H1 (cell line): ENCODE measurements around the gene TP63. TPM values are rescaled to one million over a fixed set of nuclear protein-coding genes. Genes with fewer than 3 reads are reported as not detected.

Source experiments
- CTCF ChIA-PET: fragments of 300-600 bp; sonication (Branson Sonifier 250); formaldehyde crosslinking; loops from one replicate; lab custom pipeline; 2021; ENCODE audit not compliant: partially characterized antibody; lab: Charles Lee
- POLR2A ChIA-PET: fragments of 300-600 bp; sonication (Branson Sonifier 250); formaldehyde crosslinking; loops from one replicate; lab custom pipeline; 2021; ENCODE audit warnings: inconsistent platforms; ENCODE audit not compliant: partially characterized antibody; lab: Charles Lee
- DNase-seq, 2 experiments: peaks; one replicate each; pipeline versions ENCODE4 v3.0.0 to v3.0.0-alpha.2; 2010 to 2022; ENCODE audit warnings: low spot score in 2 of 2, low read depth in 1 of 2, mixed read lengths in 1 of 2
- FAIRE-seq: peaks from 2 replicates; lab custom pipeline; 2011; peaks lifted over from hg19 to GRCh38; lab: Jason Lieb, UNC
- H2AFZ ChIP-seq: 2 replicates; pipeline ENCODE4 v1.8.1; 2012; ENCODE audit warnings: low read length, inconsistent platforms
- H2AK5ac ChIP-seq: 2 replicates; pipeline ENCODE4 v1.6.1; 2013; ENCODE audit warnings: low read depth, low read length
- H2BK120ac ChIP-seq: replicated peaks from 2 replicates; pipeline ENCODE3; 2013; ENCODE audit warnings: low read depth, low read length, inconsistent platforms
- H2BK12ac ChIP-seq: 2 replicates; pipeline ENCODE4 v1.6.1; 2013; ENCODE audit warnings: low read depth, low read length
- H2BK15ac ChIP-seq: 2 replicates; pipeline ENCODE4 v1.6.1; 2013; ENCODE audit warnings: low read length
- H2BK20ac ChIP-seq: 2 replicates; pipeline ENCODE4 v1.6.1; 2013; ENCODE audit warnings: low read length
- H2BK5ac ChIP-seq: 2 replicates; pipeline ENCODE4 v1.6.1; 2013; ENCODE audit warnings: low read depth, low read length
- H3K14ac ChIP-seq: 2 replicates; pipeline ENCODE4 v1.6.1; 2013; ENCODE audit warnings: inconsistent platforms; ENCODE audit not compliant: insufficient read length
- H3K18ac ChIP-seq: 2 replicates; pipeline ENCODE4 v1.6.1; 2013; ENCODE audit warnings: low read length; ENCODE audit errors: extremely low read depth
- H3K23ac ChIP-seq: 2 replicates; pipeline ENCODE4 v1.6.1; 2013; ENCODE audit warnings: inconsistent platforms; ENCODE audit not compliant: insufficient read length
- H3K23me2 ChIP-seq: 2 replicates; pipeline ENCODE4 v1.6.1; 2013; ENCODE audit warnings: low read depth, low read length
- H3K27ac ChIP-seq: 2 replicates; pipeline ENCODE4 v1.6.1; 2011; ENCODE audit warnings: low read depth, low read length, inconsistent platforms
- H3K27me3 ChIP-seq, 4 experiments: replicated peaks in 1 of 4; 1 replicate in 1 of 4; 2 replicates in 3 of 4; pipeline versions ENCODE4 v1.6.1 to v1.8.1; 2011 to 2013; ENCODE audit warnings: low read length in 3 of 4, mild to moderate bottlenecking in 3 of 4, inconsistent platforms in 2 of 4, mixed read lengths in 2 of 4, moderate library complexity in 1 of 4; ENCODE audit not compliant: control insufficient read depth in 3 of 4, insufficient read depth in 3 of 4; ENCODE audit errors: extremely low read depth in 1 of 4
- H3K36me3 ChIP-seq, 4 experiments: 2 replicates each; pipeline versions ENCODE4 v1.6.1 to v1.8.1; 2011 to 2013; ENCODE audit warnings: mild to moderate bottlenecking in 4 of 4, low read length in 3 of 4, moderate library complexity in 2 of 4, control low read depth in 1 of 4, inconsistent platforms in 1 of 4; ENCODE audit not compliant: insufficient read depth in 4 of 4, control insufficient read depth in 2 of 4
- H3K4ac ChIP-seq: replicated peaks from 2 replicates; pipeline ENCODE3; 2013; ENCODE audit warnings: low read length, low read depth, mixed read lengths, inconsistent platforms; ENCODE audit not compliant: insufficient read length
- H3K4me1 ChIP-seq, 4 experiments: replicated peaks in 1 of 4; 1 replicate in 1 of 4; 2 replicates in 3 of 4; pipeline versions ENCODE4 v1.6.1 to v1.8.1; 2011 to 2013; ENCODE audit warnings: low read length in 3 of 4, inconsistent platforms in 2 of 4, mixed read lengths in 1 of 4; ENCODE audit not compliant: insufficient read depth in 4 of 4, control insufficient read depth in 3 of 4
- H3K4me2 ChIP-seq, 2 experiments: 2 replicates each; pipeline versions ENCODE4 v1.6.1 to v1.8.1; 2011 to 2013; ENCODE audit warnings: low read depth in 2 of 2, low read length in 2 of 2, control low read depth in 1 of 2, inconsistent platforms in 1 of 2, mild to moderate bottlenecking in 1 of 2; ENCODE audit not compliant: insufficient read depth in 1 of 2
- H3K4me3 ChIP-seq, 4 experiments: fragments of 200-600, 300-600 bp in 1 of 4; sonication (generic), shearing (Covaris generic), sonication (Bioruptor Twin) in 1 of 4; 2 replicates each; pipeline versions ENCODE4 v1.5.1 to v1.8.1; 2011 to 2016; ENCODE audit warnings: low read length in 4 of 4, low read depth in 3 of 4, control low read depth in 2 of 4, inconsistent platforms in 2 of 4, mild to moderate bottlenecking in 2 of 4, mixed read lengths in 1 of 4, moderate library complexity in 1 of 4; ENCODE audit not compliant: insufficient read depth in 2 of 4; ENCODE audit errors: extremely low read depth in 1 of 4
- H3K56ac ChIP-seq: replicated peaks from 2 replicates; pipeline ENCODE3; 2013; ENCODE audit warnings: low read depth, mild to moderate bottlenecking, mixed read lengths, low read length, inconsistent platforms; ENCODE audit not compliant: insufficient read length
- H3K79me1 ChIP-seq: 2 replicates; pipeline ENCODE4 v1.6.1; 2013; ENCODE audit warnings: low read depth, low read length, control low read depth
- H3K79me2 ChIP-seq, 2 experiments: 2 replicates each; pipeline versions ENCODE4 v1.6.1 to v1.8.1; 2012 to 2013; ENCODE audit warnings: low read length in 2 of 2, mild to moderate bottlenecking in 2 of 2, inconsistent platforms in 1 of 2; ENCODE audit not compliant: insufficient read depth in 2 of 2, control insufficient read depth in 1 of 2
- H3K9ac ChIP-seq, 4 experiments: replicated peaks in 1 of 4; 1 replicate in 1 of 4; 2 replicates in 3 of 4; pipeline versions ENCODE4 v1.6.1 to v1.8.1; 2011 to 2013; ENCODE audit warnings: low read depth in 3 of 4, low read length in 3 of 4, control low read depth in 2 of 4, mild to moderate bottlenecking in 2 of 4, moderate library complexity in 2 of 4, inconsistent platforms in 1 of 4; ENCODE audit errors: extremely low read depth in 1 of 4
- H3K9me3 ChIP-seq, 2 experiments: 2 replicates each; pipeline versions ENCODE4 v1.6.1 to v1.8.1; 2012 to 2013; ENCODE audit warnings: mild to moderate bottlenecking in 2 of 2, moderate library complexity in 2 of 2, control low read depth in 1 of 2, inconsistent platforms in 1 of 2, low read depth in 1 of 2, low read length in 1 of 2, mixed read lengths in 1 of 2; ENCODE audit not compliant: insufficient read depth in 2 of 2
- H4K20me1 ChIP-seq, 2 experiments: replicated peaks in 1 of 2; 2 replicates each; pipeline versions ENCODE3 to v1.8.1; 2011 to 2013; ENCODE audit warnings: inconsistent platforms in 2 of 2, low read length in 2 of 2, mild to moderate bottlenecking in 1 of 2; ENCODE audit not compliant: insufficient read depth in 2 of 2, control insufficient read depth in 1 of 2
- H4K5ac ChIP-seq: 2 replicates; pipeline ENCODE4 v1.6.1; 2013; ENCODE audit warnings: low read length, low read depth, mixed read lengths, inconsistent platforms; ENCODE audit not compliant: insufficient read length
- H4K8ac ChIP-seq: 2 replicates; pipeline ENCODE4 v1.8.0; 2013; ENCODE audit warnings: mild to moderate bottlenecking, moderate library complexity, low read length, inconsistent platforms; ENCODE audit not compliant: insufficient read depth; ENCODE audit errors: extremely low read depth
- H4K91ac ChIP-seq: replicated peaks from 2 replicates; pipeline ENCODE3; 2013; ENCODE audit warnings: low read length, mixed read lengths, inconsistent platforms; ENCODE audit not compliant: insufficient read length
- TAF7 ChIP-seq: optimal IDR thresholded peaks from 2 replicates; pipeline ENCODE3; 2011; ENCODE audit warnings: low read depth, mild to moderate bottlenecking, inconsistent platforms, low read length, moderate library complexity, borderline replicate concordance
- WGBS, 2 experiments: shearing (Covaris generic) in 1 of 2; methylation state at CpG; one replicate each; pipeline versions ENCODE4 v1.1.6 to v1.1.7; 2013 to 2015; ENCODE audit warnings: low lambda C conversion rate in 2 of 2, mixed read lengths in 2 of 2, inconsistent platforms in 1 of 2, low coverage in 1 of 2, missing lambda C conversion rate in 1 of 2; ENCODE audit not compliant: insufficient replicate concordance in 2 of 2, insufficient coverage in 1 of 2, insufficient read length in 1 of 2; ENCODE audit errors: extremely low coverage in 1 of 2, missing lambda C conversion rate in 1 of 2; 5-methylcytosine and 5-hydroxymethylcytosine counted together
- polyA plus RNA-seq, 7 experiments: library from polyadenylated mRNA; depleted of rRNA in 3 of 7; stranded (reverse) in 5 of 7; unstranded in 2 of 7; fragments of >200 nt in 5 of 7; fragments of 200-250 nt in 2 of 7; gene quantifications; 1 replicate in 5 of 7; 2 replicates in 1 of 7; 4 replicates in 1 of 7; pipeline versions ENCODE4 v1.2.1 to v1.2.3, GENCODE V29; 2011 to 2013; ENCODE audit warnings: missing spikeins in 2 of 7, mixed read lengths in 2 of 7
- total RNA-seq: library from RNA; stranded (reverse); fragmentation: NEBNext Ultra II Directional; extraction: Animal tissue kit (Norgen Biotek cat#: 25700); gene quantifications from 2 replicates; pipeline ENCODE4 v1.2.1, GENCODE V29; 2021
- TF ChIP-seq, protein P1 (sequence below): IDR thresholded peaks from 2 replicates; pipeline ENCODE4 v1.6.1; 2012; ENCODE audit warnings: inconsistent platforms

The TP63 gene
- total and polyA plus RNA-seq, 2 of the 8 experiments (the other 6 are each of a cell fraction or from before 2014, with no cell fraction given): not detected

DNA sequence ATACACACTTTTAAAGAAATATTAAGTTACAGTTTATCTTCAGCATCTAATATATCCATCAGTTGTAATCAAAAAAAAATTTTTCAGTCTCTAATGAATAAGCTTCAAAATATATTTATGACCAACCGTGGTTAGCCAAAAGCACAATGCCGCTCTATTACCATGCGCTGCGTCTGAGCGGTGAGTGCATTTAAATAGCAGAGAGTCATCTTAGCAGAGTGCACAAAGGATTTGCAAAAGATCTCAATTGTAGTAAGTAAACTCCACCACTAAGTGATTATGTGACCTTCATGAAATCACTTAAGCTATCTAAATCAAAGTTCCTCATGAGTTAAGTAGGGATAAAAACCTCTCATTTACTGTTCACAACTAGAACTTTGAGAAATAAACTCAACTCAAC is 4.9 kb downstream of the TP63 start:
- Histone ChIP-seq H2AK5ac (no peak overlapping the region), H2BK120ac (no peak overlapping the region), H3K56ac (no peak overlapping the region), H2BK5ac (no peak overlapping the region), H3K4me2 (0 out of 4 replicates have a peak overlapping the region, but pooled peaks of 1 of the 2 experiments have one; percentile 23), H2BK12ac (no peak overlapping the region), H3K23me2 (no peaks in the 10 kb centered on the region), H4K5ac (no peak overlapping the region), H4K8ac (no peak overlapping the region), H3K23ac (no peak overlapping the region), H3K79me2 (no peaks in the 10 kb centered on the region), H3K27me3 (no peaks in the 10 kb centered on the region), H3K27ac (no peak overlapping the region), H2BK20ac (no peak overlapping the region), H3K4me3 (no peak overlapping the region), H3K4me1 (peaks cover 0 to 3% (median 1%) of the 10 kb centered on the region in 4 experiments; a peak in 2 of 7 replicates), H4K20me1 (no peaks in the 10 kb centered on the region), H3K14ac (no peak overlapping the region), H4K91ac (no peak overlapping the region), H3K4ac (no peak overlapping the region), H3K79me1 (no peaks in the 10 kb centered on the region), H3K9me3 (no peaks in the 10 kb centered on the region), H3K9ac (no peak overlapping the region), H3K36me3 (no peaks in the 10 kb centered on the region), H2AFZ (peak overlapping the region; percentile 6; the same call in 1 of the 2 replicates), H2BK15ac (no peak overlapping the region), H3K18ac (no peak overlapping the region)
- ChIA-PET POLR2A (no interaction called here), CTCF (interaction anchor here (1.0 to 2.2 kb wide), 4 partner anchors 11 to 363 kb away, joined by 3 to 9 read pairs (median 6); no protein-coding TSS in a partner anchor)
- WGBS, 2 experiments: 62% methylated on average over 5 of the region's 5 CpGs; no CpG with 5 or more reads in 1 of the 2 experiments
- FAIRE-seq (peak; percentile 28), DNase-seq (no peak)
- no peak for TF ChIP-seq TAF7
- TF ChIP-seq, protein P1, sequence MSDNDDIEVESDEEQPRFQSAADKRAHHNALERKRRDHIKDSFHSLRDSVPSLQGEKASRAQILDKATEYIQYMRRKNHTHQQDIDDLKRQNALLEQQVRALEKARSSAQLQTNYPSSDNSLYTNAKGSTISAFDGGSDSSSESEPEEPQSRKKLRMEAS: 0 out of 2 replicates have a peak, but pooled peaks have one; percentile 32
